Rectal smooth muscle tissue (tissue), 1 donor: ENCODE data around the gene TMEM87B.
"Not testable (repeated sequence)": the region's sequence is repeated elsewhere in the genome, so short reads cannot be mapped to it uniquely, and the experiment has no call there.

Source experiments
- H3K27ac ChIP-seq: one replicate; pipeline ENCODE4 v1.7.0; 2013; ENCODE audit warnings: low read depth, low read length, inconsistent platforms
- H3K27me3 ChIP-seq: one replicate; pipeline ENCODE4 v1.7.0; 2013; ENCODE audit warnings: low read length; ENCODE audit not compliant: control insufficient read depth, insufficient read depth
- H3K36me3 ChIP-seq: one replicate; pipeline ENCODE4 v1.7.0; 2013; ENCODE audit warnings: low read length; ENCODE audit not compliant: control insufficient read depth, insufficient read depth
- H3K4me1 ChIP-seq: one replicate; pipeline ENCODE4 v1.7.0; 2013; ENCODE audit warnings: low read length; ENCODE audit not compliant: control insufficient read depth, insufficient read depth
- H3K4me3 ChIP-seq: one replicate; pipeline ENCODE4 v1.7.0; 2013; ENCODE audit warnings: low read length
- H3K9ac ChIP-seq: one replicate; pipeline ENCODE4 v1.7.0; 2013; ENCODE audit warnings: low read length

The TMEM87B gene

DNA sequence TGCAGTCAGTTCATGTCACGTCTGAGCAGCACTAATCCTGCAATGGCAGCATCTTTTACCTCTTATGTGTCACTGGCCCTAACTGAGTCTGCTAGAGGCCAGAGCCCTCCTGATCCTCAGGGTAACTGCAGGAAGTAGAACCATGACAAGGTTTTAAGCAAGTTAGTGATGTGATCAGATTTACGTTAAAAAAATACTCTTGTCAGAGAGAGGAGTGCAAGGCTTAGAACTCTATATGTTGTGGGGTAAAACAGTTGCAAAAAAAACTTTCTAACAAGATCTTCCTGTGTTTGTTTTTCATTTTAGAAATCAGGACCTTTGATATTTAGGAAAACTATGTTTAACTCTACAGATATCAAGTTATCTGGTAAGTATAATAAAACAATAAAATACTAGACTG, 4.6 kb downstream of the TMEM87B start:
- Histone ChIP-seq H3K4me3 (no peak overlapping the region), H3K27me3 (no peaks in the 10 kb centered on the region), H3K9ac (no peak overlapping the region), H3K36me3 (peaks cover 19% of the 10 kb centered on the region), H3K27ac (no peak overlapping the region), H3K4me1 (peaks cover 3% of the 10 kb centered on the region)

DNA sequence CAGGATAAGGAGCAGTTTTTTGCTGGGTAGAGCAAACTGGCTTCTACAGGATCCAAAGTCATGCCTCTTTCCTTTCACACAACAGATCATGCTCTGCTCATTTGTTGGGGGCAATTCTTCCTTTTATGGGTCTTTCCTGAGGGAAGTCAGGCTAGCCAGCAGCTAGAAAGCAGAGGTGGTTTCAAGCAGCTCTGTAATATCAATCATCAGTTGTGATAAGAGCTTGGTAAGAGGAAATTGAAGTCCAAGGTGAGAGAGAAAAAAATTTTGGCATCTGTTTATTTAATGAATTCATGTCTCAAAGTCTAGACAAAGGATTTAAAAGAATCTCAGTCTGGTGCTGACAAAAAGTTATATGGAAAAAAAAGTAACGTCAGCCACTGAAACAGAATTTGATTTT, 6.2 kb downstream of the TMEM87B start:
- Histone ChIP-seq H3K4me3 (no peak overlapping the region), H3K27me3 (no peaks in the 10 kb centered on the region), H3K9ac (no peak overlapping the region), H3K36me3 (peaks cover 21% of the 10 kb centered on the region), H3K4me1 (peaks cover 3% of the 10 kb centered on the region), H3K27ac (no peak overlapping the region)

DNA sequence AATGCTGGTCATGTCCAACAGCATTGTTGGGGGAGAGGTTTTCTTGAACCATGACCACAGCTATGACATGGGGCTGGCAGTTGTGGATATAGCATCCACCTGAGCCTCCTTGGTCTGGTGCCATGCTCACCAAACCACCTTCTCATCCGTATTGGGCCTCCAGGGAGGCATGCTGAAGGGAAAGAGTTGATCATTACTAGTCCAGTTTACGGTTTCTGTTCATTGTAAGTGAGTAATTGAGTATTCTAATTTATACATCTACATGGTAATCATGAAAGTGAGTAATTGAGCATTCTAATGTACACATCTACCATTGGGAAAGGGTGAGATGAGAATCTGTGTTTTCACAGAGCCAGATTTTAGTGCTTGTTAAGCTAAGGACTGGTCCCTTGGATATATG, 6.8 kb downstream of the TMEM87B start:
- Histone ChIP-seq H3K4me3 (no peak overlapping the region), H3K4me1 (no peaks in the 10 kb centered on the region), H3K27ac (no peak overlapping the region), H3K27me3 (no peaks in the 10 kb centered on the region), H3K36me3 (peaks cover 21% of the 10 kb centered on the region), H3K9ac (no peak overlapping the region)

DNA sequence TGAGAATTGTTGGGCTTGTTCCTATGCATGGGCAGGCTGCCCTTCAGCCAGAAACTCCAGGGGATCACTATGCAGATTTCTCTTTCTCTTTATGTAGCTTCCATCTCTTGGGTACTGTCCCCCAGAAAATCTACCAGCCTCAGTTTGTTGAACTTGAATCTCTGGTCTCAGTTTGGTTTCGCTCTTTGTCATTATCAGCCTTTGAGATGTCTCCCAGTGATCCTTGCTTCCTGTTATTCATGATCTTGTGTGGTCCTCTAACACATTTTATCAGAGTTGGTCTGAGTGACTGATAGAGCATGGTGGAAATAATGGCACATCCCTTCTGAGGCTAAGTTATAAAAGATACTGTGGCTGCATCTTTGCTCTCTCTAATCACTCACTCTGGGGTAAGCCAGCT, 7.8 kb downstream of the TMEM87B start:
- Histone ChIP-seq H3K36me3 (peaks cover 27% of the 10 kb centered on the region), H3K27ac (no peak overlapping the region), H3K4me1 (no peaks in the 10 kb centered on the region), H3K4me3 (no peak overlapping the region), H3K27me3 (no peaks in the 10 kb centered on the region), H3K9ac (no peak overlapping the region)

DNA sequence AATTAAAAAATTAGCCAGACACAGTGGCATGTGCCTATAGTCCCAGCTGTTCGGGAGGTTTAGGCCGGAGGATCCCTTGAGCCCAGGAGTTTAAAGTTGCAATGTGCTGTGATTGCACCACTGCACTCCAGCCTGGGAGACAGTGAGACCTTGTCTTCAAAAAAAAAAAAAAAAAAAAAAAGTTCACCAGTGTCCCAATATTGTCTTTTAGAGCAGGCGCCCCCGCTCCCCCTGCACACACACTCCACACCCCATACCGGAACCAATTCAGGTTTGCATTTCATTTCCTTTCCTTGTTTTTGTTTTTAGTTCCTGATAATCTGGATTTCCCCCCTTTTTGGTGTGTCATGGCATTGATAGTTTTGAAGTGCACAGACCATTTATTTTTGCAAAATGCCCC, 10.4 kb downstream of the TMEM87B start:
- H3K27ac ChIP-seq, result no peak overlapping the region
- H3K36me3 ChIP-seq, result peaks cover 30% of the 10 kb centered on the region
- H3K4me1 ChIP-seq, result no peaks in the 10 kb centered on the region
- H3K27me3 ChIP-seq, result no peaks in the 10 kb centered on the region
- H3K9ac ChIP-seq, result no peak overlapping the region
- no peak overlapping the region for H3K4me3 ChIP-seq

DNA sequence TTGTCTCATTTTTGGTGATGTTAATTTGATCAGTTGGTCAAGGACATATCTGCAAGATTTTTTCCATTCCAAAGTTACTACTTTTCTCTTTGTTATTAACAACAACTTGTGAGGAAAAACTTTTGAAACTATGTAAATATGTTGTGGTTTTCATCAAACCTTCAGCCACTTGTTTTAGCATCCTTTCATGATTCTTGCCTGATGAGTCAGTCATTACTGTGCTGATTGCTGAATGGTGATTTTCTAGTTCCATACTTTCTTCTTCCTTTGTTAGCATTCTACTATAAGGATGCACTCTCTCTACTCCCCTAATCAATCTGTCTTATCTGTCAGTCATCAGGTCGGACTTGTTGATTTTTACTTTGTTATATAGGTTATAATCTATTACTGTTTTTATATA, 10.9 kb downstream of the TMEM87B start:
- Histone ChIP-seq H3K4me3 (no peak overlapping the region), H3K4me1 (no peaks in the 10 kb centered on the region), H3K9ac (no peak overlapping the region), H3K27me3 (no peaks in the 10 kb centered on the region), H3K27ac (no peak overlapping the region), H3K36me3 (peaks cover 28% of the 10 kb centered on the region)

DNA sequence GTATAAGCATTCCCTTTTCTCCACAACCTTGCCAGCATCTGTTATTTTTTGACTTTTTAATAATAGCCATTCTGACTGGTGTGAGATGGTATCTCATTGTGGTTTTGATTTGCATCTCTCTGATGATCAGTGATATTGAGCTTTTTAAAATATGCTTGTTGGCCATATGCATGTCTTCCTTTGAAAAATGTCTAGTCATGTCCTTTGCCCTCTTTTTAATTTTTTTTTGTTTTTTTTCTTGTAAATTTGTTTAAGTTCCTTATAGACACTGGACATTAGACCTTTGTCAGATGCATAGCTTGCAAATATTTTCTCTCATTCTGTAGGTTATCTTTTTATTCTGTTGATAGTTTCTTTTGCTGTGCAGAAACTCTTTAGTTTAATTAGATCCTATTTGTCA, 14.7 kb downstream of the TMEM87B start:
- H3K4me3 ChIP-seq, H3K27me3 ChIP-seq, H3K27ac ChIP-seq, H3K9ac ChIP-seq, H3K4me1 ChIP-seq: not testable (repeated sequence)
- peaks cover 11% of the 10 kb centered on the region for H3K36me3 ChIP-seq

DNA sequence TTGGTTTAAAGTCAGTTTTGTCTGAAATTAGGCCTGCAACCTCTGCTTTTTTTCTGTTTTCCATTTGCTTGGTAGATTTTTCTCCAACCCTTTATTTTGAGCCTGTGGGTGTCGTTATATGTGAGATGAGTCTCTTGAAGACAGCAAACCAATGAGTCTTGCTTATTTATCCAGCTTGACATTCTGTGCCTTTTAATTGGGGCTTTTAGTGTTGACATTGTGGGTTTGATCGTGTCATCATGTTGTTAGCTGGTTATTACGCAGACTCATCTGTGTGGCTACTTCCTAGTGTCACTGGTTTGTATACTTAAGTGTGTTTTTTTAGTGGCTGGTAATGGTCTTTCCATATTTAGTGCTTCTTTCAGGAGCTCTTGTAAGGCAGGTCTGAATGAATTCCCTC, 18.8 kb downstream of the TMEM87B start:
- Histone ChIP-seq H3K4me3 (no peak overlapping the region), H3K9ac (no peak overlapping the region), H3K27ac (no peak overlapping the region), H3K36me3 (peaks cover 10% of the 10 kb centered on the region), H3K27me3 (no peaks in the 10 kb centered on the region), H3K4me1 (no peaks in the 10 kb centered on the region)

DNA sequence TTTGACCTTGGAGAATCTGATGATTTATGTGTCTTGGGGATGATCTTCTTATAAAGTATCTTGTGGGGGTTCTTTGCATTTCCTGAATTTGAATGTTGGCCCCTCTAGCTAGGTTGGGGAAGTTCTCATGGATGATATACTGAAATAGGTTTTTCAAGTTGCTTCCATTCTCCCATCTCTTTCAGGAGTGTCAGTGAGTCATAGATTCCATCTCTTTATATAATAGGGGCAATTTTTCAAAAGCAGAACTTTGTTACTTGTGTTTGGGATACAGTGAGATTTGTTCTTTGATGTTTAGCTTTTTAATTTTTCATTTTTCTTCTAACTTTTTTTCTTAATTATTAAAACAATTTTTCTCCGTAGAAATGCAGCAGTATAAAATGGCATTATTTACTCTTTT, 19.4 kb downstream of the TMEM87B start:
- peaks cover 8% of the 10 kb centered on the region for H3K36me3 ChIP-seq
- H3K9ac ChIP-seq, result no peak overlapping the region
- H3K4me1 ChIP-seq, result no peaks in the 10 kb centered on the region
- no peaks in the 10 kb centered on the region for H3K27me3 ChIP-seq
- no peak overlapping the region for H3K4me3 ChIP-seq
- H3K27ac ChIP-seq, result no peak overlapping the region

DNA sequence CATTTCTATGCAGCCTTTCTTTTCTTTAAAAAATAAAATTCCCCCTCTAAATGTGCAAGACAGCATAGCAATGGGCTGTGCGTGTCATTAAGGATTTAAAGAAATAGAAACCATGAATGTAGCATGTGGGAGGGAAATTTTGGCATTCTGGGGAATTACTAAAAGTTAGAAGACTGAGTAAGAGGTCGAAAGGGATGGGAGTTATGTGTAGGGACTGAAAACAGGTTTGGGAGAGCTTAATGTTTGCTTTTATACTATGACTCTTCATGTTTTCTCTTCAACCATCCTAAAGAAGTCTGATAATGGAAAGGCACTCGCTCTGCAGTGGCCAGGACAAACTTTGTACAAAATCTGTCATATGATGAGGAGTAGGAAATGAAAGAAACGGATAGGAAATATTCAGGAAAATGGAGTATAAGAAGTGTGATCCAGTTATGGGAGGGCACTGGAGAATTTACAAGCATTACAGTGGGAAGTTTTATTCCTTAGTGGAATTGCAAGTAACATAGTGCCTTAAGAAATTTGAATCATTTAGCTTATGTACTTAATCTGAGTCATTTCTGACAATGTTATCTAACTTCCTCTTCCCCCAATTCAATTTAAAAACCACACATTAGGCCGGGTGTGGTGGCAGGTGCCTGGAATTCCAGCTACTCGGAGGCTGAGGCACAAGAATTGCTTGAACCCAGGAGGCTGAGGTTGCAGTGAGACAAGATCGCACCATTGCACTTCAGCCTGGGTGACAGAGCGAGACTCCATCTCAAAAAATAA, 20.6 kb downstream of the TMEM87B start:
- H3K36me3 ChIP-seq, result peaks cover 8% of the 10 kb centered on the region
- no peak overlapping the region for H3K4me3 ChIP-seq
- H3K9ac ChIP-seq, result no peak overlapping the region
- H3K27me3 ChIP-seq, result no peaks in the 10 kb centered on the region
- no peak overlapping the region for H3K27ac ChIP-seq
- no peaks in the 10 kb centered on the region for H3K4me1 ChIP-seq

DNA sequence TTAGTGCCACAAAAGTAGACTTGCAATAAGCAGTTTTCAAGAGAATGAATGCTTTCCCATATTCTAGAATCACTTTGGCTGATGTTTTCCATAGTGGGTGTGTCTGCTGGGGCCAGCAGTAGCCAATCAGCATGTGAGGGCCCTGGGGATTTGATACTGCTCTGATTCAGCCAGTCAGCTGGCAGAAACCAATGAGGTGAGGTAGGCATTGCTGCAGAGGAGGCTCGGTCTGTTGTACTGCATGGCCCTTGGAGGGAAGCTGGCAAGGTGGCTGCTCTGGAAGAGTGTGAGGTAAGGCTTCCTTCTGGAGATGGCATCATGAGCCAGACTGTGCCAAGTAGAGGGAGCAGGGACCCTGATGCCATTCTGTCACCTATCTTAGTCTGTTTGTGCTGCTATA, 22.7 kb downstream of the TMEM87B start:
- Histone ChIP-seq H3K9ac (no peak overlapping the region), H3K4me1 (no peaks in the 10 kb centered on the region), H3K27ac (no peak overlapping the region), H3K36me3 (peaks cover 12% of the 10 kb centered on the region), H3K4me3 (no peak overlapping the region), H3K27me3 (no peaks in the 10 kb centered on the region)

DNA sequence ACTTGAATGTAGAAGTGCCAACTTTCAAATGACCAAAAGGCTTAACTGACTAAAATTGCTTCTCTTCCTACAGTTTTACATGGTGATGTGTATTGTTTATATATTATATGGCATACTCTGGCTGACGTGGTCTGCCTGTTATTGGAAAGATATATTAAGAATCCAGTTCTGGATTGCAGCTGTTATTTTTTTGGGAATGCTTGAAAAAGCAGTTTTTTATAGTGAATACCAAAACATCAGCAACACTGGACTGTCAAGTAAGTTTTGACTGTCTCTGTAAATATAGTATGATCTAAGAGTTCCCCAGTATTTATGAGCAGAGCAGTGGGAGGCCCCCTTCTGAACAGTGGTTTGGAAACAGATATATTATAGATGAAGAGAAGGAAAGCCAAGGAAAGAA, 26.2 kb downstream of the TMEM87B start:
- H3K4me1 ChIP-seq, result no peaks in the 10 kb centered on the region
- H3K9ac ChIP-seq, result no peak overlapping the region
- peaks cover 22% of the 10 kb centered on the region for H3K36me3 ChIP-seq
- H3K27me3 ChIP-seq, result no peaks in the 10 kb centered on the region
- H3K27ac ChIP-seq, result no peak overlapping the region
- no peak overlapping the region for H3K4me3 ChIP-seq

DNA sequence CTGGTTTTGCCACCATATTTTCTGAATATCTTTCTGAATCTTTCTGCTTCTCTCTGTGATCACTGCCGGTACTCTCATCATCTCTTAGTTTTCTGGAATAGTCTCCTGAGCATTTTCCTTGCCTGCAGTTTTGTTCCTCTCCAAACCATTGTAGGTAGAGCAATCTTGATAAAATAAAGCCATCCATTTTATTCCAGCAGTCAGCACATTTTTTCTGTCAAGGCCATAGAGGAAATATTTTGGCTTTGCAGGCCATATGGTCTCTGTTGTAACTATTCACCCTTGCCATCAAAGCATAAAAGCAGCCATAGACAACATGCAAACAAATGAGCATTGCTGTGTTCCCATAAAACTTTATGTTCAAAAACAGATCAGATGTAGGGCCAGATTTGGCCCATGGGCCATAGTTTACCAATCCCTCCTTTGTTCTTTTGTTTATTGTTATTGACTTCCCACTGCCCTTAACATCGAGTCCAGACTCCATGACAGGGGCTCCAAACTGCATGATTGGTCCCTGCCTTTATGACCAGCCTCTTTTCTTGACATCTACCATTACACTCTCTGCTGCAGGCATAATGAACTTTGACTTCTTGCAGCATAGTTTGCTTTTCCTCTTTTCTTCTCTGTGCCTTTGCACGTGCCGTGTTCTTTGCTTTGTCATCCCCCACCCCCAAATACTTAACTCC, 29.8 kb downstream of the TMEM87B start:
- Histone ChIP-seq H3K27ac (no peak overlapping the region), H3K27me3 (no peaks in the 10 kb centered on the region), H3K36me3 (peaks cover 36% of the 10 kb centered on the region), H3K4me1 (no peaks in the 10 kb centered on the region), H3K9ac (no peak overlapping the region), H3K4me3 (no peak overlapping the region)
